ENCODE data around the gene HCRTR1.

The HCRTR1 gene

GRCh38 chr1:31665234-31665878, 47.9 kb downstream of the HCRTR1 start:
- Histone ChIP-seq H3K4me3 (ENCODE audit: low read length, poor library complexity, severe bottlenecking) (no peak overlapping the region), H3K4me2 (ENCODE audit: low read depth, low read length, poor library complexity, severe bottlenecking) (no peak overlapping the region), H4K20me1 (ENCODE audit: insufficient read depth, low read length, poor library complexity, severe bottlenecking) (no peaks in the 10 kb centered on the region), H3F3A (ENCODE audit: low read depth) (no peaks in the 10 kb centered on the region), H3K4me1 (ENCODE audit: insufficient read depth, low read length, poor library complexity, severe bottlenecking) (peaks cover 4% of the 10 kb centered on the region), H3K27me3 (ENCODE audit: insufficient read depth, low read length, poor library complexity, severe bottlenecking) (no peaks in the 10 kb centered on the region), H3K36me3 (ENCODE audit: insufficient read depth, low read length) (no peaks in the 10 kb centered on the region), H3K9ac (ENCODE audit: low read depth, low read length, poor library complexity, severe bottlenecking) (no peak overlapping the region), H2AFZ (ENCODE audit: low read length) (no peak overlapping the region), H3K79me2 (ENCODE audit: insufficient read depth, low read length) (no peaks in the 10 kb centered on the region), H3K9me2 (replicated peaks; ENCODE audit: low read depth, low read length) (no peaks in the 10 kb centered on the region), H3K9me3 (ENCODE audit: insufficient read depth, low read depth, low read length) (no peaks in the 10 kb centered on the region)
- TF ChIP-seq CTCF (conservative IDR thresholded peaks at IDR 0.05; ENCODE audit: low read length) (no peak), EZH2phosphoT487 (IDR thresholded peaks at IDR 0.05; ENCODE audit: borderline replicate concordance) (no peak)

GRCh38 chr1:31666263-31666963, 48.9 kb downstream of the HCRTR1 start:
- H3K4me3 ChIP-seq (ENCODE audit: low read length, poor library complexity, severe bottlenecking): no peak overlapping the region
- H3K4me1 ChIP-seq (ENCODE audit: insufficient read depth, low read length, poor library complexity, severe bottlenecking): peaks cover 4% of the 10 kb centered on the region
- no peaks in the 10 kb centered on the region for H4K20me1 ChIP-seq (ENCODE audit: insufficient read depth, low read length, poor library complexity, severe bottlenecking)
- no peaks in the 10 kb centered on the region for H3K9me3 ChIP-seq (ENCODE audit: insufficient read depth, low read depth, low read length)
- H3K36me3 ChIP-seq (ENCODE audit: insufficient read depth, low read length): no peaks in the 10 kb centered on the region
- TF ChIP-seq CTCF (conservative IDR thresholded peaks at IDR 0.05; ENCODE audit: low read length) (no peak), EZH2phosphoT487 (IDR thresholded peaks at IDR 0.05; ENCODE audit: borderline replicate concordance) (no peak)
- H3K9me2 ChIP-seq (replicated peaks; ENCODE audit: low read depth, low read length): no peaks in the 10 kb centered on the region
- H3K4me2 ChIP-seq (ENCODE audit: low read depth, low read length, poor library complexity, severe bottlenecking): no peak overlapping the region
- H3K79me2 ChIP-seq (ENCODE audit: insufficient read depth, low read length): no peaks in the 10 kb centered on the region
- H2AFZ ChIP-seq (ENCODE audit: low read length): no peak overlapping the region
- no peaks in the 10 kb centered on the region for H3K27me3 ChIP-seq (ENCODE audit: insufficient read depth, low read length, poor library complexity, severe bottlenecking)
- no peaks in the 10 kb centered on the region for H3F3A ChIP-seq (ENCODE audit: low read depth)
- H3K9ac ChIP-seq (ENCODE audit: low read depth, low read length, poor library complexity, severe bottlenecking): no peak overlapping the region

- H3K4me3 ChIP-seq (ENCODE audit: low read length, poor library complexity, severe bottlenecking): no peak overlapping the region
- H3K79me2 ChIP-seq (ENCODE audit: insufficient read depth, low read length): no peaks in the 10 kb centered on the region
- TF ChIP-seq EZH2phosphoT487 (IDR thresholded peaks at IDR 0.05; ENCODE audit: borderline replicate concordance) (no peak), CTCF (conservative IDR thresholded peaks at IDR 0.05; ENCODE audit: low read length) (no peak)
- H3K4me2 ChIP-seq (ENCODE audit: low read depth, low read length, poor library complexity, severe bottlenecking): no peak overlapping the region
- no peak overlapping the region for H2AFZ ChIP-seq (ENCODE audit: low read length)
- H3K27me3 ChIP-seq (ENCODE audit: insufficient read depth, low read length, poor library complexity, severe bottlenecking): no peaks in the 10 kb centered on the region
- H3K4me1 ChIP-seq (ENCODE audit: insufficient read depth, low read length, poor library complexity, severe bottlenecking): peaks cover 4% of the 10 kb centered on the region
- H3F3A ChIP-seq (ENCODE audit: low read depth): no peaks in the 10 kb centered on the region
- H3K9me3 ChIP-seq (ENCODE audit: insufficient read depth, low read depth, low read length): no peaks in the 10 kb centered on the region
- H3K9me2 ChIP-seq (replicated peaks; ENCODE audit: low read depth, low read length): no peaks in the 10 kb centered on the region
- H3K36me3 ChIP-seq (ENCODE audit: insufficient read depth, low read length): no peaks in the 10 kb centered on the region
- H4K20me1 ChIP-seq (ENCODE audit: insufficient read depth, low read length, poor library complexity, severe bottlenecking): no peaks in the 10 kb centered on the region
- no peak overlapping the region for H3K9ac ChIP-seq (ENCODE audit: low read depth, low read length, poor library complexity, severe bottlenecking)
These were observed 49.7 kb downstream of the HCRTR1 start for GRCh38 chr1:31667065-31667785.
